Adrenal gland (tissue), 12 donors: ENCODE data around the gene SMYD5. TPM values are rescaled to one million over a fixed set of nuclear protein-coding genes. Genes with fewer than 3 reads are reported as not detected.
A peak's percentile ranks its signal among the peaks of the same experiment; 100 is the strongest.

Source experiments
- DNase-seq, 7 donors: peaks; one replicate each; pipeline ENCODE4 v3.0.0-alpha.2; 2019 to 2020
- H3K27ac ChIP-seq, 5 donors: fragments of 200-600 bp; sonication (generic) in 4 of 5; 1 replicate in 3 of 5; 2 replicates in 2 of 5; pipeline versions ENCODE4 v1.5.1 to v1.8.0; 2016 to 2020; ENCODE audit warnings: mild to moderate bottlenecking in 1 of 5
- H3K27me3 ChIP-seq: fragments of 200-600 bp; 2 replicates; pipeline ENCODE4 v1.8.0; 2021
- H3K36me3 ChIP-seq, 2 donors: fragments of 200-600 bp; replicated peaks in 1 of 2; 1 replicate in 1 of 2; 2 replicates in 1 of 2; pipeline versions ENCODE4 v1.5.1 to v1.8.0; 2018 to 2022
- H3K4me1 ChIP-seq, 2 donors: fragments of 200-600 bp; replicated peaks in 1 of 2; 1 replicate in 1 of 2; 2 replicates in 1 of 2; pipeline versions ENCODE4 v1.5.1 to v1.8.0; 2018 to 2021
- H3K4me3 ChIP-seq, 4 donors: fragments of 200-600 bp; sonication (generic) in 3 of 4; one replicate each; pipeline ENCODE4 v1.5.1; 2016 to 2018
- H3K9me3 ChIP-seq, 3 donors: fragments of 200-600 bp; sonication (generic) in 1 of 3; replicated peaks in 1 of 3; 1 replicate in 2 of 3; 2 replicates in 1 of 3; pipeline versions ENCODE4 v1.5.1 to v1.8.0; 2016 to 2021
- POLR2A ChIP-seq, 2 donors: fragments of 450-650 bp; IDR thresholded peaks; one replicate each; pipeline ENCODE4 v1.6.1; 2017; ENCODE audit warnings: antibody characterized with exemption in 2 of 2, mild to moderate bottlenecking in 2 of 2, moderate library complexity in 1 of 2
- WGBS, 4 donors: extraction: QIAGEN DNeasy Blood & Tissue Kit in 2 of 4; methylation state at CpG; one replicate each; pipeline versions ENCODE4 v1.1.5 to v1.1.7; 2013 to 2017; 5-methylcytosine and 5-hydroxymethylcytosine counted together
- intact Hi-C, 2 donors: fragments of 100-400 bp; cut with DNase I; formaldehyde crosslinking; loops; one replicate each; pipeline versions ENCODE4 v1.14.1 to v1.15.0; 2022 to 2023
- polyA plus RNA-seq, 3 donors: library from polyadenylated mRNA; stranded (reverse); fragments of 200-250 nt in 2 of 3; fragments of 350-450 nt in 1 of 3; fragmentation: Illumina TruSeq in 1 of 3; extraction: RNeasy Lipid Tissue Mini Kit (QIAGEN cat#74804) in 1 of 3; gene quantifications; one replicate each; pipeline ENCODE4 v1.2.3, GENCODE V29; 2013 to 2014
- total RNA-seq, 9 donors: library from RNA; depleted of rRNA in 4 of 9; stranded (reverse); fragments of >200 nt in 4 of 9; fragments of 120-200 nt in 1 of 9; fragmentation: NEBNext Ultra II Directional in 1 of 9; extraction: Animal tissue kit (Norgen Biotek cat#: 25700) in 1 of 9; gene quantifications; one replicate each; pipeline versions ENCODE4 v1.1.0 to v1.2.4, GENCODE V29; 2013 to 2023
- TF ChIP-seq, protein P1 (sequence below), 6 experiments: fragments of 450-650 bp in 4 of 6; fragments of 200-600 bp in 2 of 6; sonication (generic) in 1 of 6; IDR thresholded peaks; 1 replicate in 5 of 6; 2 replicates in 1 of 6; pipeline versions ENCODE4 v1.5.1 to v1.8.0; 2016 to 2021; ENCODE audit warnings: antibody characterized with exemption in 6 of 6, mild to moderate bottlenecking in 2 of 6, moderate library complexity in 1 of 6
- donor health status: healthy with polysubstance abuse.
- donor health status: Bipolar disorder and iron deficiency.
- donor health status: DM: yes; HTN: yes; CAD: no.
- donor health status: DM: no; HTN: no; CAD: no.
- donor health status: DM: no; HTN: no; CAD: no.
- donor health status: DM: yes; HTN: yes; CAD: no.

The SMYD5 gene
- total and polyA plus RNA-seq, 12 donors: 8.7 to 45.4 (median 28.1) TPM

DNA sequence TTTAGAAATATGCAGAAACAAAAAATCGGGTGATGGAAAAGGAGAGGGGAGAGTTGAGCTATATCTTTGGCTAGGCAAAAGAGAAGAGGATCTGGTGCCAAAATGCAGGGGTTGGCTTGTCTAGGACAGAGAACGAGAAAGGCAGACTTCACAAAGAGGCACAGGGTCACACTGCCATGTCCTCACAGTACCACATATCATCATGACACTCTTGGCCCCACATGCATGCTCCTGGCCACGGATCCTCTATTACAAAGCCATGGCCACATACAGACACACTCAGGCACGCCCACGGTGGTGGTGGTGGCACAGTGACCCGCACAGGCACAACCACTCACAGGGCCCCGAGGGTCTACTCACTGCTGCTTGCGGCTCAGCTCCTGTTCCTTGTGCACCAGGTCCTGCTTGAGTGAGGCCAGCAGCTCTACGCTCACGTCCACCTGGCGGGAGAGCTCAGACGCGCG lies 54.4 kb downstream of the SMYD5 start:
- no peak for TF ChIP-seq POLR2A (IDR thresholded peaks at IDR 0.05)
- TF ChIP-seq, protein P1, sequence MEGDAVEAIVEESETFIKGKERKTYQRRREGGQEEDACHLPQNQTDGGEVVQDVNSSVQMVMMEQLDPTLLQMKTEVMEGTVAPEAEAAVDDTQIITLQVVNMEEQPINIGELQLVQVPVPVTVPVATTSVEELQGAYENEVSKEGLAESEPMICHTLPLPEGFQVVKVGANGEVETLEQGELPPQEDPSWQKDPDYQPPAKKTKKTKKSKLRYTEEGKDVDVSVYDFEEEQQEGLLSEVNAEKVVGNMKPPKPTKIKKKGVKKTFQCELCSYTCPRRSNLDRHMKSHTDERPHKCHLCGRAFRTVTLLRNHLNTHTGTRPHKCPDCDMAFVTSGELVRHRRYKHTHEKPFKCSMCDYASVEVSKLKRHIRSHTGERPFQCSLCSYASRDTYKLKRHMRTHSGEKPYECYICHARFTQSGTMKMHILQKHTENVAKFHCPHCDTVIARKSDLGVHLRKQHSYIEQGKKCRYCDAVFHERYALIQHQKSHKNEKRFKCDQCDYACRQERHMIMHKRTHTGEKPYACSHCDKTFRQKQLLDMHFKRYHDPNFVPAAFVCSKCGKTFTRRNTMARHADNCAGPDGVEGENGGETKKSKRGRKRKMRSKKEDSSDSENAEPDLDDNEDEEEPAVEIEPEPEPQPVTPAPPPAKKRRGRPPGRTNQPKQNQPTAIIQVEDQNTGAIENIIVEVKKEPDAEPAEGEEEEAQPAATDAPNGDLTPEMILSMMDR (IDR thresholded peaks at IDR 0.05): no peak
- no peaks in the 10 kb centered on the region for H3K36me3 ChIP-seq
- WGBS, 4 donors: 66 to 78% (median 71%) methylated on average over 10 to 14 of the region's 14 CpGs
- intact Hi-C loops: no loop called here
- no peaks in the 10 kb centered on the region for H3K4me1 ChIP-seq
- peaks cover 14% of the 10 kb centered on the region for H3K27me3 ChIP-seq
- H3K27ac ChIP-seq: no peak overlapping the region
- H3K9me3 ChIP-seq: no peaks in the 10 kb centered on the region
- H3K4me3 ChIP-seq: no peak overlapping the region
- no peak for DNase-seq

DNA sequence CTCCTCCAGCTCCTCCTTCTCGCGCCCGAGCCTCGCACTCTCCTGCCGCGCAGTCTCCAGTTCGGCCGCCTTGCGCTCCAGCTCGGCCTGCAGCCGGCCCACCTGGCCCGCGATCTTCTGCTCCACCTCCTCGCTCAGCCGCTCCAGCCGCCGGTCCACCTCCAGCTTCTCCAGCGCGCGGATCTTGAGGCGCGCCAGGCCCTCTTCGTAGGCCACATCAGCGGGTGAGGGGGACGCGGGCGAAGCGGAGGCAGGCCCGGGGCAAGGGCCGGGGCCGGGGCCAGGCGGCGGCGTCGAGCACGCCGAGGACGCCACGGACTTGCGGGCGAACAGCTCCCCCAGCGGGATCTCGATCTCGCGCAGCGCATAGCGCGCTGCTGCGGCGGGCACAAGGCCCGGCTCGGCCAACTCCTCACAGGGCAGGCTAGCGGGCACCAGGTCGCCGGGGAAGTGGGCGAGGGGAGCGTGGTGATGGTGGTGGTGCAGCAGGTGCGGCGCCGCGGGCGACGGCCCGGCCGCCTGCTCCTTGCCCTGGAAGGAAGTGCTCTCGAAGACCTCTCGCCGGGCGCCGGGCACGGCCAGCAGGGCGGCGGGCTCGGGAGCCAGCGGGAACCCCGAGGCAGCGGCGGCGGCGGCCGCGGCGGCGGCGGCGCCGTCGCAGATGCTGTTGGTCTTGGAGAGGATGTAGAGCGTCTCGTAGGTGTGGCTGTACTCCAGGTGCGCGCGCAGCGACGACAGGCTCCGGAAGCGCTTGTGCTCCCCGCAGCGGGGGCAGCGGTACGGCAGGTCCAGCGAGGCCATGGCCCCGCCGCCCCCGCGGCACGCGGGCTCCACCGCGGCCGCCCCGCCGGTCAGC lies 55.0 kb downstream of the SMYD5 start:
- DNase-seq: peak in 1 of 7 donors; percentile 77
- peaks cover 14% of the 10 kb centered on the region for H3K27me3 ChIP-seq
- no peaks in the 10 kb centered on the region for H3K9me3 ChIP-seq
- H3K27ac ChIP-seq: peak overlapping the region in 1 of 5 donors; percentile 8
- WGBS, 4 donors: 20 to 54% (median 36%) methylated on average over 29 to 113 of the region's 113 CpGs
- H3K36me3 ChIP-seq: no peaks in the 10 kb centered on the region
- intact Hi-C loops: no loop called here
- H3K4me3 ChIP-seq: no peak overlapping the region
- no peak for TF ChIP-seq POLR2A (IDR thresholded peaks at IDR 0.05)
- TF ChIP-seq, protein P1 (IDR thresholded peaks at IDR 0.05): no peak
- H3K4me1 ChIP-seq: no peaks in the 10 kb centered on the region

DNA sequence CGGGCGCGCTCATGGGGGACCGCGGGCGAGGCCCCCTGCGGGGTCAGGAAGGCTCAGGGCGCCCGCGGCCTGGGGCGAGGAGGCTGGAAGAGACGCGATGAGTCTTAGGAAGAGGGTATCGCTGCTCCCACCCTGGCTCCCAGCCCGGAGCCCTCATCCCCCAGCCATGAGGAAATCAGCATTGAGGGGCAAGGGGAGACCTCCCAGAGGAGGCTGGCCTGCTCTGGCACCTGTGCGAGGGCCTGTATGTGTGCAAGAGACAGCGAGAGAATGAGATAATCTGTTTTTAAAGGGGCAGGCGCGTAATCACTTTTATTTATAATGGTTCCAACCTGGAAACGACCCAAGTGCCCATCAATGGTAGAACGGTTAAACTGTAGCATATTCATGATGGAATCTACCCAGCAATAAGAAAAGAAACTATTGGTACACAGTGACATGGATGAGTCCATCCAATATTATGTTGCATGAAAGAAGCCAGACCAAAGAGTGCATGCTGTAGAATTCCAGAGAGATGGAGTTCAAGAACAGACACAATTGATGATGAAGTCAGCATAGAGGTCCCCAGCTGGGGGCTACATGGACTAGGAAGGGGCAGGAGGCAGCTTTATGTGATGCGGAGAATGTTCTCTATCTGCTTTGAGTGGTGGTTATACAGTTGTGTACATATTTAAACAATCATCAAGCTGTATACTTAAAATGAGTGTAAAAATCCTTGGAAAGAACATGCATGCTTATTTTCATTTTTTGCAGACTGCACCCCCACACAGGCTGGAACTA lies 55.8 kb downstream of the SMYD5 start:
- H3K9me3 ChIP-seq: no peaks in the 10 kb centered on the region
- H3K4me3 ChIP-seq: no peak overlapping the region
- WGBS, 4 donors: 34 to 66% (median 48%) methylated on average over 8 to 22 of the region's 22 CpGs
- TF ChIP-seq, protein P1 (IDR thresholded peaks at IDR 0.05): no peak
- TF ChIP-seq POLR2A (IDR thresholded peaks at IDR 0.05): no peak
- peaks cover 14% of the 10 kb centered on the region for H3K27me3 ChIP-seq
- no peak for DNase-seq
- intact Hi-C loops: no loop called here
- peak overlapping the region in 1 of 5 donors; percentile 8 for H3K27ac ChIP-seq
- H3K36me3 ChIP-seq: no peaks in the 10 kb centered on the region
- H3K4me1 ChIP-seq: no peaks in the 10 kb centered on the region

DNA sequence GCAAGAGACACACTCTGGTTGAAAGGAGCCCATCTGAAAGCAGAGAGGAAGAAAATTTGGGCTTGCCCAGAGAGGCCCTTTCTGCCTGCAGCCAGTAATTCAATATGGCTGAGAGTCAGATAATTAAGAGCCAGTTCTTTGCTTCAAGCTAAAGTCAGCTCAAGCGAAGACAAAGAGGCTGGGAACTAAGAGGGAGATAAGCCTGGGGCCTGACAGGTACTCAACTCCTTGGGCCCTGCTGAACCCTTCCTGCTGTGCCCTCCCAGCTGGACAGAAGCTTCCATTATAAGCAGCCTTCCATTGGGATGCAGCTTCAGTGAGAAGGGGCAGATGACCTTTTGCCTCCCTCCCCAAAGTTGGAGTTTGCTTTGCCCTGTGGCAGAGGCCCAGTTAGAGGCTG lies 58.2 kb downstream of the SMYD5 start:
- no peaks in the 10 kb centered on the region for H3K36me3 ChIP-seq

More for the DNA sequence above, 58.2 kb downstream of the SMYD5 start:
- 80 to 100% (median 91%) methylated on average over 1 of the region's 1 CpG for WGBS, 4 donors
- intact Hi-C loops: no loop called here
- DNase-seq: no peak
- no peak overlapping the region for H3K27ac ChIP-seq
- H3K27me3 ChIP-seq: peaks cover 14% of the 10 kb centered on the region
- H3K4me1 ChIP-seq: no peaks in the 10 kb centered on the region
- TF ChIP-seq, protein P1 (IDR thresholded peaks at IDR 0.05): no peak
- TF ChIP-seq POLR2A (IDR thresholded peaks at IDR 0.05): no peak
- no peak overlapping the region for H3K4me3 ChIP-seq
- no peaks in the 10 kb centered on the region for H3K9me3 ChIP-seq
